Endothelial cell of umbilical vein (primary cell): ENCODE results near the gene GTF2E1.

ENCODE experiments used
- CTCF ChIP-seq, 2 donors: IDR thresholded peaks; 1 replicate in 1 of 2; 2 replicates in 1 of 2; pipeline ENCODE4 v1.5.1; 2011; ENCODE audit warnings: low read length in 2 of 2, mild to moderate bottlenecking in 2 of 2, moderate library complexity in 2 of 2, control low read depth in 1 of 2, inconsistent platforms in 1 of 2, low read depth in 1 of 2; ENCODE audit not compliant: insufficient read depth in 1 of 2; ENCODE audit errors: extremely low read depth in 1 of 2
- EZH2 ChIP-seq: IDR thresholded peaks from 2 replicates; pipeline ENCODE4 v1.6.1; 2012; ENCODE audit warnings: borderline replicate concordance, low read depth, mild to moderate bottlenecking, moderate library complexity, low read length, inconsistent platforms; ENCODE audit not compliant: severe bottlenecking
- FOS ChIP-seq: IDR thresholded peaks from 2 replicates; pipeline ENCODE4 v1.6.1; 2011; ENCODE audit warnings: mild to moderate bottlenecking, low read length, moderate library complexity, borderline replicate concordance; ENCODE audit not compliant: insufficient read depth
- JUN ChIP-seq: IDR thresholded peaks from 2 replicates; pipeline ENCODE4 v1.6.1; 2011; ENCODE audit warnings: borderline replicate concordance, low read depth; ENCODE audit not compliant: insufficient read length, insufficient read depth
- MYC ChIP-seq: IDR thresholded peaks from one replicate; pipeline ENCODE4 v1.6.1; 2011; ENCODE audit warnings: mild to moderate bottlenecking, low read depth, low read length
- POLR2A ChIP-seq: IDR thresholded peaks from 2 replicates; pipeline ENCODE4 v1.6.1; 2012; ENCODE audit warnings: low read depth, mild to moderate bottlenecking, control low read depth, low read length
- POLR2AphosphoS5 ChIP-seq: IDR thresholded peaks from 2 replicates; pipeline ENCODE4 v1.6.1; 2012; ENCODE audit warnings: low read depth, mild to moderate bottlenecking, control low read depth, low read length, moderate library complexity; ENCODE audit not compliant: insufficient read depth

- TF ChIP-seq CTCF (IDR thresholded peaks at IDR 0.05; ENCODE audit: extremely low read depth in 1 of 2, insufficient read depth in 1 of 2, low read depth in 1 of 2, low read length in 2 of 2) (no peak), POLR2AphosphoS5 (no peak), FOS (no peak), POLR2A (no peak), JUN (no peak), EZH2 (no peak), MYC (no peak)
Measured at GRCh38 chr3:120756061-120756460, 13.5 kb downstream of the GTF2E1 start.
